ENCODE results near the gene ZBTB1. TPM values are rescaled to one million over a fixed set of nuclear protein-coding genes. Genes with fewer than 3 reads are reported as not detected.

Gene ZBTB1
- total RNA-seq, 2 experiments from 2014 or later, result 81.2 to 86.1 TPM

DNA sequence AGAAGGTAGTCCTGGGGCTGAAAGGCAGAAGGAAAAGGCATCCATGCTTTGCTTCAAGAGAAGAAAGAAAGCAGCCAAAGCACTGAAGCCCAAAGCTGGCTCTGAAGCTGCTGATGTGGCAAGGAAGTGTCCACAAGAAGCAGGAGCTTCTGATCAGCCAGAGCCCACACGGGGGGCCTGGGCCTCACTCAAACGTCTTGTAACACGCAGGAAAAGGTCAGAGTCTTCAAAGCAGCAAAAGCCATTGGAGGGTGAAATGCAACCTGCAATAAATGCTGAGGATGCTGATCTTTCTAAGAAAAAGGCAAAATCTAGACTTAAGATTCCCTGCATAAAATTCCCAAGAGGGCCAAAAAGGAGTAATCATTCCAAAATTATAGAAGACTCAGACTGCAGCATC, 36.1 kb upstream of the ZBTB1 start:
- no peak overlapping the region for H3K4me3 Mint-ChIP-seq
- no peak for DNase-seq
- peaks cover 34% of the 10 kb centered on the region for H3K4me1 Mint-ChIP-seq
- no peaks in the 10 kb centered on the region for H3K9me3 Mint-ChIP-seq
- H3K27me3 Mint-ChIP-seq, result peaks cover 4% of the 10 kb centered on the region
- ChIA-PET CTCF (interaction anchor here (1.5 kb wide), 1 partner anchor 10 kb away, joined by 5 read pairs; no protein-coding TSS in a partner anchor), POLR2A (interaction anchor here (1.9 kb wide), 1 partner anchor 81 kb away, joined by 9 read pairs; the partner anchor contains the start of gene MTHFD1)
- H3K27ac Mint-ChIP-seq, result no peak overlapping the region
- H3K36me3 Mint-ChIP-seq (ENCODE audit: low read depth), result peaks cover 7% of the 10 kb centered on the region

DNA sequence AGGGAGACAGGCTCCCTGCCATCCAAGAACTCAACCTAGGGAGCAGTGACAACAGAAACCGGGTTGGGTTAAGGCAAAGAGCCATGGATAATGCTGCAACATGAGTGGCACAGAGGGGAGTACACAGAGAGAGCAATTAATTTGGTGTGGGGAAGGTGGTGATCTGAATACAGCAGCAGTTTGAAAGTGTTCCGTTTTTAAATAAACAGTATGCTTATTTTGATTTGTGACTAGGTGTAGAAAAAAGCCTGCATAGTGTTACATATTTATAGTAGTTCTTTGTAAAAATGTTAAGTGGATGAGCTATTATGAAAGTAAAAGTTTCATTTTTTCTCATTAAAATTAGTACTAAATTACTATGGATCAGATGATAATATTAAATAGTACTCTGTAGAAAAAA, 30.5 kb upstream of the ZBTB1 start:
- H3K36me3 Mint-ChIP-seq (ENCODE audit: low read depth), result peaks cover 10% of the 10 kb centered on the region
- ChIA-PET POLR2A (interaction anchor here (1.0 kb wide), 1 partner anchor 29 kb away, joined by 3 read pairs; the partner anchor contains the start of gene ZBTB25), CTCF (interaction anchor here (0.8 to 2.0 kb wide), 3 partner anchors 11 to 130 kb away, joined by 3 to 6 read pairs (median 4); no protein-coding TSS in a partner anchor)
- no peak overlapping the region for H3K27ac Mint-ChIP-seq
- peaks cover 13% of the 10 kb centered on the region for H3K4me1 Mint-ChIP-seq
- no peaks in the 10 kb centered on the region for H3K27me3 Mint-ChIP-seq
- no peaks in the 10 kb centered on the region for H3K9me3 Mint-ChIP-seq
- H3K4me3 Mint-ChIP-seq, result no peak overlapping the region
- DNase-seq, result no peak

- POLR2A ChIA-PET, result interaction anchor here (1.8 kb wide), 1 partner anchor 87 kb away, joined by 5 read pairs; the partner anchor contains the start of gene MTHFD1
Measured at GRCh38 chr14:64474698-64475097, 29.9 kb upstream of the ZBTB1 start.

DNA sequence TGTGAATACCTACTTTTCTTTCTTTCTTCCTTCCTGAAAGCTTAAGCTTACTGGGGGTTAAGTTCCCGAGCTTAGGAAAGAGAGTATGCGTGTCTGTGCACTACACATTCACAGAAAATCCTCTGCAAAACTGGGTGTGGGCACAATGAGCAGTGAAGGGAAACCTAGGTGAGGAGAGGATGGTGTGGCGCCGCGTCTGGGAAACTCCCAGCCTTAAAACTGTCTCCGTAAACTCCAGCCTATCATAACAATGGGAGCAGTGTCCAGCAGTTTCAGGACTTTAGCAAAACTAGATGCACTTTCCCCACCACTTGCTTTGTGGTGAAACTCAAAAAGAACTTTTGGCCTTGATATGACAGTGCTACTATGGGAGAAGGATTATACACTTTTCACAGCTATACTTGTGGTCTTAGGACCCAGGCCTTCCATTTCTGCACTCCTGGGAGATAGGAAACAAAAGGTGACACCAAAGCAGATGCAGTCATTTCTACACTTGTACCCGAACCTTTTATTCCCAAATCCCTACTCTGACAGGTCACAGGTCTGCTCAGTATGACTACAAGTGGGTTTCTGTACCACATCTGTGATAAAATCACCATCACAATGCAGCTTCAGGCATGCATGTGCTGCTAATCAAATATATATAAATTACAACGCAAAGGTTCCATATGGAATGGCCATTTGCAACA, 28.8 kb upstream of the ZBTB1 start:
- Mint-ChIP-seq H3K9me3 (no peaks in the 10 kb centered on the region), H3K36me3 (ENCODE audit: low read depth) (peaks cover 10% of the 10 kb centered on the region), H3K4me1 (peaks cover 13% of the 10 kb centered on the region), H3K4me3 (no peak overlapping the region), H3K27me3 (no peaks in the 10 kb centered on the region), H3K27ac (no peak overlapping the region)
- CTCF ChIA-PET, result interaction anchor here (0.7 to 1.7 kb wide), 5 partner anchors 10 to 138 kb away, joined by 3 read pairs; no protein-coding TSS in a partner anchor
- POLR2A ChIA-PET, result interaction anchor here (1.3 to 1.8 kb wide), 2 partner anchors 27 to 88 kb away, joined by 5 read pairs; partner anchors contain the start of gene MTHFD1
- DNase-seq, result no peak

More at GRCh38 chr14:64474698-64475097, 29.9 kb upstream of the ZBTB1 start:
- no peak for DNase-seq
- Mint-ChIP-seq H3K27ac (no peak overlapping the region), H3K36me3 (ENCODE audit: low read depth) (peaks cover 10% of the 10 kb centered on the region), H3K4me3 (no peak overlapping the region), H3K4me1 (peaks cover 13% of the 10 kb centered on the region), H3K9me3 (no peaks in the 10 kb centered on the region), H3K27me3 (no peaks in the 10 kb centered on the region)
- CTCF ChIA-PET, result interaction anchor here (1.1 to 2.0 kb wide), 4 partner anchors 10 to 130 kb away, joined by 3 to 6 read pairs (median 4); no protein-coding TSS in a partner anchor

DNA sequence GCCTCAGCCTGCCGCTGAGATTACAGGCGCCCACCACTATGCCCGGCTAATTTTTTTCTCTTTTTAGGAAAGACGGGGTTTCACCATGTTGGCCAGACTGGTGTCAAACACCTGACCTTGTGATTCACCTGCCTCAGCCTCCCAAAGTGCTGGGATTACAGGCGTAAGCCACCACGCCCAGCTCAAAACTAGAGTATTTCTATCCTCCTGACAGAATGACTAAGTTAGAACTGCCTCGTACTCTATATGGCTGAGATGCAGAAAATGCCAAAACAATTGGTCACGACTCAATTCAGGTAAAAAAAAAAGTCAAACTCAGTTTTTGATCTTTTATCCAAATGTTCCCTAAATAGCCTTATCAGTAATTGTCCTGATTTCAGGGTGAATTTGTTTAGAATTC, 28.1 kb upstream of the ZBTB1 start:
- H3K36me3 Mint-ChIP-seq (ENCODE audit: low read depth), result peaks cover 10% of the 10 kb centered on the region
- H3K4me3 Mint-ChIP-seq, result no peak overlapping the region
- no peaks in the 10 kb centered on the region for H3K27me3 Mint-ChIP-seq
- H3K27ac Mint-ChIP-seq, result no peak overlapping the region
- DNase-seq, result no peak
- CTCF ChIA-PET, result interaction anchor here (0.9 kb wide), 1 partner anchor 138 kb away, joined by 3 read pairs; no protein-coding TSS in a partner anchor
- no peaks in the 10 kb centered on the region for H3K9me3 Mint-ChIP-seq
- POLR2A ChIA-PET, result interaction anchor here (1.3 to 1.8 kb wide), 2 partner anchors 26 to 88 kb away, joined by 5 read pairs; partner anchors contain the start of gene MTHFD1
- peaks cover 13% of the 10 kb centered on the region for H3K4me1 Mint-ChIP-seq

DNA sequence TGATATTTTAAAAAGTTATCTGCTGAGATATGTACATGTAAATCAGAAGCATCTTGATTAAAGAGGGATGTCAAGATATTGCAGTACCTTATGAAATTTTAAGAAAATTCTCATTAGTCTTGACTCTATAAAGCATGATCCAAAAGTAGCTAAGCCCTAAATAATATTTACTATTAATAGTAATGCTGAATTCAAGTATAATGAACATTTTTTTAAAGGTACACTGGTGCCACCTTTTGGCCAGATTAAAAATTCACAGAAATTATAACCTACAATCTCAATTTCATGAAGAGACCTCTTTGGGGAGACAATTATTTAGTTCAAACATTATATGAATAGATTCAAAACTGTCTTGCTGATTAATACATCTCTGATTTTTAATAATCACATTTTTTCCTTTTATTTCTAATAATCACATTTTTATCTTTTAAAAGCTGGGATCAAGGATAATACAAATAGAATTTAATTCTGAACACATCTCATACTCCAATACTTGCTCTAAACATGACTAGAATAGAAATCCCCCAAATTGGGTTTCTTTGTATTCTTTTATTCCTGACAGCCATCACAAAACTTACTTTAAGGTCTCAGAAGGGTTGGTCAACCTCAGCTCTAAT, 25.8 kb upstream of the ZBTB1 start:
- H3K36me3 Mint-ChIP-seq (ENCODE audit: low read depth), result peaks cover 16% of the 10 kb centered on the region
- CTCF ChIA-PET, result interaction anchor here (0.6 to 5.0 kb wide), 17 partner anchors 8 to 286 kb away, joined by 3 to 35 read pairs (median 5); partner anchors contain the start of genes AKAP5, MTHFD1 and ZBTB25
- H3K27me3 Mint-ChIP-seq, result no peaks in the 10 kb centered on the region
- POLR2A ChIA-PET, result interaction anchor here (0.7 to 2.5 kb wide), 2 partner anchors 24 to 26 kb away, joined by 3 to 7 read pairs; partner anchors contain the start of gene ZBTB25
- H3K27ac Mint-ChIP-seq, result no peak overlapping the region
- peaks cover 11% of the 10 kb centered on the region for H3K4me1 Mint-ChIP-seq
- no peak for DNase-seq
- no peaks in the 10 kb centered on the region for H3K9me3 Mint-ChIP-seq
- H3K4me3 Mint-ChIP-seq, result no peak overlapping the region

GRCh38 chr14:64488590-64489099, 15.9 kb upstream of the ZBTB1 start:
- DNase-seq, result no peak
- H3K9me3 Mint-ChIP-seq, result no peaks in the 10 kb centered on the region
- H3K4me1 Mint-ChIP-seq, result peaks cover 12% of the 10 kb centered on the region
- H3K4me3 Mint-ChIP-seq, result no peak overlapping the region
- H3K27ac Mint-ChIP-seq, result no peak overlapping the region
- no peaks in the 10 kb centered on the region for H3K27me3 Mint-ChIP-seq
- ChIA-PET POLR2A (interaction anchor here (1.1 to 5.9 kb wide), 2 partner anchors 9 to 15 kb away, joined by 3 to 49 read pairs; partner anchors contain the start of genes ZBTB1 and ZBTB25), CTCF (interaction anchor here (0.6 to 1.2 kb wide), 3 partner anchors 10 to 483 kb away, joined by 3 to 4 read pairs (median 3); no protein-coding TSS in a partner anchor)
- peaks cover 60% of the 10 kb centered on the region for H3K36me3 Mint-ChIP-seq (ENCODE audit: low read depth)

DNA sequence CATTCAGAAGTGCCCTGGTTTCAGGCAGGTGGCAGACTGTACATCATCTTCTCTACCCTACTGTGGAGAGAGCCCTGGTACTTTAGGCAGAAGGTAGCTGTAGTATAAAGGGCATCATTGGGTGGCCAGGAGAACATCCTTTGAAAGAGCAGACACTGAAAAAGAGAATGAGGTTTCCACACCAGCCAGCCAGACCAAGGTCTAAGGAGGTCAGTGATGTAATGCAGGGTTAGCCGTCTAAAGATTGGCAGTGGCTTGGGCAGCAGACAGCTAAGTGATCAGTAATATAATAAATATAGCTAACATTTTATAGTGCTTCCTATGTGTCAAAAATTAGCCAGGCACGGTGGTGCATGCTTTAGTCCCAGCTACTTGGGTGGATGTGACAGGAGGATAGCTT, 12.9 kb upstream of the ZBTB1 start:
- ChIA-PET CTCF (interaction anchor here (0.7 to 2.3 kb wide), 6 partner anchors 9 to 145 kb away, joined by 3 to 11 read pairs (median 4); no protein-coding TSS in a partner anchor), POLR2A (interaction anchor here (1.6 to 5.9 kb wide), 2 partner anchors 12 to 104 kb away, joined by 3 to 49 read pairs; partner anchors contain the start of genes MTHFD1, ZBTB1 and ZBTB25)
- H3K4me3 Mint-ChIP-seq, result no peak overlapping the region
- H3K4me1 Mint-ChIP-seq, result peaks cover 19% of the 10 kb centered on the region
- no peaks in the 10 kb centered on the region for H3K27me3 Mint-ChIP-seq
- no peak overlapping the region for H3K27ac Mint-ChIP-seq
- no peaks in the 10 kb centered on the region for H3K9me3 Mint-ChIP-seq
- H3K36me3 Mint-ChIP-seq (ENCODE audit: low read depth), result peaks cover 59% of the 10 kb centered on the region
- no peak for DNase-seq

DNA sequence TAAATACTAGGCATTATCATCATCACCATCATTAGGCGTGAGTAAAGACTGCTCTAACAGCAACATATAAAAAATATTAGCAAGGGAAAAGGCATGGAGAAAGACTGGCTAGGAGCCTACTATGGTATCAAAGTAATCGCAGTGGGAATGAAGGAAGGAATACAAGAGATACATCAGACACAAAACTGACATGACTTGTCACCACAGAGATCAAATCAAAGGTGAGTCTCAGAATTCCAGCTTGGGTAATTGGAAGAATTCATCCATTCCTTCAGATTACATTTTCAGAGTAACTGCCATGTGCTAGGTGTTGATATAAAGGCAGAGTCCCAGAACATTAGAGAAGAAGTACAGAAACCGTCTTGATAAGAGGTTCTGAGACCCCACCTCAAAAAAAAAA, 11.1 kb upstream of the ZBTB1 start:
- CTCF ChIA-PET, result interaction anchor here (0.8 to 3.0 kb wide), 3 partner anchors 9 to 15 kb away, joined by 3 to 11 read pairs (median 3); no protein-coding TSS in a partner anchor
- Mint-ChIP-seq H3K27ac (no peak overlapping the region), H3K4me1 (peaks cover 29% of the 10 kb centered on the region), H3K27me3 (no peaks in the 10 kb centered on the region), H3K4me3 (no peak overlapping the region), H3K36me3 (ENCODE audit: low read depth) (peaks cover 55% of the 10 kb centered on the region), H3K9me3 (no peaks in the 10 kb centered on the region)
- DNase-seq, result no peak
- POLR2A ChIA-PET, result no interaction called here

- no peak overlapping the region for H3K27ac Mint-ChIP-seq
- H3K9me3 Mint-ChIP-seq, result no peaks in the 10 kb centered on the region
- ChIA-PET POLR2A (interaction anchor here (0.7 to 2.9 kb wide), 7 partner anchors 7 to 107 kb away, joined by 3 to 18 read pairs (median 3); partner anchors contain the start of genes HSPA2, MTHFD1 and ZBTB1), CTCF (interaction anchor here (1.2 to 3.7 kb wide), 4 partner anchors 9 to 65 kb away, joined by 4 to 15 read pairs (median 9); no protein-coding TSS in a partner anchor)
- H3K36me3 Mint-ChIP-seq (ENCODE audit: low read depth), result peaks cover 64% of the 10 kb centered on the region
- H3K4me3 Mint-ChIP-seq, result no peak overlapping the region
- no peaks in the 10 kb centered on the region for H3K27me3 Mint-ChIP-seq
- no peak for DNase-seq
- peaks cover 40% of the 10 kb centered on the region for H3K4me1 Mint-ChIP-seq
Measured at GRCh38 chr14:64495252-64495651, 9.3 kb upstream of the ZBTB1 start.

DNA sequence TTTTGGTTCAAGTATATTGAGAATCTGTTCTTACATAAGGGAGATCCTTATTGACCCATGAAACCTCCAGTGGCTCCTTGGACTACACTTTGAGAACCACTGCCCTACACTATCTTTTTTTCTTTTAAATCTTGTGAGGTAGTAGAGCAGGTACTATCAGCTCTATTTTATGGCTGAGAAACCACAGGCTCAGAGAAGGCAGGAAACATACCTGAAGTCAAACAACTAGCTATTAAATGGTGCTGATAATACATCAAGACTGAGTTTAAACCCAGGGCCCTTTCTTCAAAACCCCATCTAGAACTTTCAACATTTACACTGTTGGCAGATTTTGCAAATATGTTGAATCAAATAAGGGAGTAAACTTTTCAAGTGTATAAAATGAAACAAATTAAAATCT, 7.8 kb upstream of the ZBTB1 start:
- Mint-ChIP-seq H3K27me3 (no peaks in the 10 kb centered on the region), H3K36me3 (ENCODE audit: low read depth) (peaks cover 53% of the 10 kb centered on the region), H3K27ac (no peak overlapping the region), H3K9me3 (no peaks in the 10 kb centered on the region), H3K4me1 (peaks cover 50% of the 10 kb centered on the region), H3K4me3 (no peak overlapping the region)
- ChIA-PET CTCF (interaction anchor here (0.6 to 3.7 kb wide), 7 partner anchors 9 to 140 kb away, joined by 4 to 15 read pairs (median 7); no protein-coding TSS in a partner anchor), POLR2A (interaction anchor here (0.8 to 2.9 kb wide), 4 partner anchors 9 to 109 kb away, joined by 3 to 18 read pairs (median 4); partner anchors contain the start of genes MTHFD1 and ZBTB1)
- DNase-seq, result no peak

DNA sequence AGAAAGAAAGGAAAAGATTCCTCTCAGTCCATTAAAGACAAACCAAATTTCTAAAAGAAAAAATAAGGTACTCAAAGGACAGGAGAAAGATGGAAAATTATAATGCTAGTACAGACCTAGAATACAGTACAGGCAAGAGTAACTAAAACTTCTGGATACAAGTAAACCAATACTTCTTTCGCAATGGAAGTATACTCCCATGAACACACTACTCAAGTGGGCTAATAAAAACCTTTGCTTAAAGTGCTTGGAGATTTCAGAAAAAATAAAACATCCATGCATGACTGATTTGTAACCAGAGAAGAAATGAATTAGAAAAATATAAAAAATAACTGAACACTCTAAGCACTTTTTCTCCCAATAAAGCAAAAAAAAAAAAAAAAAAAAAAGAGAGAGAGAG, 4.5 kb upstream of the ZBTB1 start:
- no peak for DNase-seq
- no peaks in the 10 kb centered on the region for H3K9me3 Mint-ChIP-seq
- peak overlapping the region; percentile 57 for H3K4me3 Mint-ChIP-seq
- POLR2A ChIA-PET, result interaction anchor here (1.4 to 6.5 kb wide), 4 partner anchors 11 to 112 kb away, joined by 3 to 75 read pairs (median 28); partner anchors contain the start of genes AKAP5 and MTHFD1
- H3K4me1 Mint-ChIP-seq, result peaks cover 44% of the 10 kb centered on the region
- CTCF ChIA-PET, result interaction anchor here (2.5 kb wide), 1 partner anchor 11 kb away, joined by 21 read pairs; no protein-coding TSS in a partner anchor
- no peaks in the 10 kb centered on the region for H3K27me3 Mint-ChIP-seq
- peaks cover 47% of the 10 kb centered on the region for H3K36me3 Mint-ChIP-seq (ENCODE audit: low read depth)
- H3K27ac Mint-ChIP-seq, result peak overlapping the region; percentile 99

Measured in activated CD4-positive, alpha-beta memory T cell treated with anti-CD3 and anti-CD28 coated beads, Interleukin-2, amount 10 ng/mL, durations not matched to agents 7 days and 5 days (primary cell).